GM12865 (cell line): ENCODE measurements around the gene NR1H4.

ENCODE experiments used
- DNase-seq: peaks from one replicate; pipeline ENCODE4 v3.0.0; 2010; ENCODE audit warnings: low read depth
- H3K4me3 ChIP-seq: 2 replicates; pipeline ENCODE4 v1.5.1; 2011; ENCODE audit warnings: mild to moderate bottlenecking, low read depth, low read length, control low read depth
- TF ChIP-seq, protein P1 (sequence below): IDR thresholded peaks from 2 replicates; pipeline ENCODE4 v1.5.1; 2011; ENCODE audit warnings: low read length, control low read depth, low read depth, inconsistent platforms; ENCODE audit not compliant: insufficient read depth; ENCODE audit errors: missing control alignments

The NR1H4 gene

DNA sequence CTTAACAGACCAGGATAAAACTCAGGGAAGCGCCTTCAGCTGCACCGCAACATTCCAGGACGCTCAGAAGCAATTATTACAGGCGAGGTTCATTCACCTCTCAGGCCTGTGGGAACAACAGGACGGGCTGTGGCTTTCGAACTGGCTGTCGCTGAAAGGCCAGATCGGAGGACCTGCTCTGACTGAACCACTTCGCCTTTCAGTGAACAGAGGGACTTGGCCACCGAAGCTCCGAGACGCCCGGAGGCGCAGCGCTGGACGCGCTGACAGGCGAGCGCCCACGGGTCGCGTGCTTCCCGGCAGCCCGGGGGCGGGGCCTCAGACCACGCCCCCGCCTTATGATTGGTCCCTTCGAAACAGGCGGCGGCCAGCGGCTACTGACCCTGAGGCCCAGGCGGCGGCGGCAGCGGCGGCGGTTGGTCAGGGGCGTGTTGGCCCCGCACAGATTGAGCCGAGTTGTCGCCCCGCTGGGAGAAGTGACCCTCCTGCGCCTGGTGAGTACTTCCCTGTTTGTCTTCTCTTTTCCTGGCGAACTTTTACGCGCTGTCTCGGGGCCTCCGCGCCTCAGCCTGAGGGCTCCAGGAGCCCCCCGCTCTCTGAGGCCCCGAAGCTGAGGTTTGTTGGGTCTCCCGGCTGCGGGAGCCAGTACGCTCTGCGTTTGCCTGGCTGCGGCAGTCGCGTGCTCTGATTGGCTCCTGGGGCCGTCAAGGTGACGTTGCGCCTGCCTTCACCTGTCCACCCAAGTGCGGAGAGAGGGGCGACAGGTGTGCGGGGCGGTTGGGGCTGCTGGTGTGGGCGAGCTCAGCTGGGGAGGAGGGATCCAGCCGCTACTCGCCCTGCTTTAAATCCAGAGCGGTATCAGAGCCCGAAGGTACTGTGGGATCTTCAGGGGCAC lies 99.9 kb downstream of the NR1H4 start, which contains the start of gene GAS2L3:
Gene GAS2L3 (plus strand): TSS at position 393 of the 895 bp plus-strand sequence. CDS start 21,221 bp downstream, outside the sequence.
- DNase-seq = peak; percentile 81
- peak within 1 kb of the TSS; percentile 61 for H3K4me3 ChIP-seq
- TF ChIP-seq, protein P1, sequence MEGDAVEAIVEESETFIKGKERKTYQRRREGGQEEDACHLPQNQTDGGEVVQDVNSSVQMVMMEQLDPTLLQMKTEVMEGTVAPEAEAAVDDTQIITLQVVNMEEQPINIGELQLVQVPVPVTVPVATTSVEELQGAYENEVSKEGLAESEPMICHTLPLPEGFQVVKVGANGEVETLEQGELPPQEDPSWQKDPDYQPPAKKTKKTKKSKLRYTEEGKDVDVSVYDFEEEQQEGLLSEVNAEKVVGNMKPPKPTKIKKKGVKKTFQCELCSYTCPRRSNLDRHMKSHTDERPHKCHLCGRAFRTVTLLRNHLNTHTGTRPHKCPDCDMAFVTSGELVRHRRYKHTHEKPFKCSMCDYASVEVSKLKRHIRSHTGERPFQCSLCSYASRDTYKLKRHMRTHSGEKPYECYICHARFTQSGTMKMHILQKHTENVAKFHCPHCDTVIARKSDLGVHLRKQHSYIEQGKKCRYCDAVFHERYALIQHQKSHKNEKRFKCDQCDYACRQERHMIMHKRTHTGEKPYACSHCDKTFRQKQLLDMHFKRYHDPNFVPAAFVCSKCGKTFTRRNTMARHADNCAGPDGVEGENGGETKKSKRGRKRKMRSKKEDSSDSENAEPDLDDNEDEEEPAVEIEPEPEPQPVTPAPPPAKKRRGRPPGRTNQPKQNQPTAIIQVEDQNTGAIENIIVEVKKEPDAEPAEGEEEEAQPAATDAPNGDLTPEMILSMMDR = no peak

GRCh38 chr12:100574187-100575074 lies 100.8 kb downstream of the NR1H4 start:
- H3K4me3 ChIP-seq = peak overlapping the region; percentile 61
- no peak for DNase-seq

DNA sequence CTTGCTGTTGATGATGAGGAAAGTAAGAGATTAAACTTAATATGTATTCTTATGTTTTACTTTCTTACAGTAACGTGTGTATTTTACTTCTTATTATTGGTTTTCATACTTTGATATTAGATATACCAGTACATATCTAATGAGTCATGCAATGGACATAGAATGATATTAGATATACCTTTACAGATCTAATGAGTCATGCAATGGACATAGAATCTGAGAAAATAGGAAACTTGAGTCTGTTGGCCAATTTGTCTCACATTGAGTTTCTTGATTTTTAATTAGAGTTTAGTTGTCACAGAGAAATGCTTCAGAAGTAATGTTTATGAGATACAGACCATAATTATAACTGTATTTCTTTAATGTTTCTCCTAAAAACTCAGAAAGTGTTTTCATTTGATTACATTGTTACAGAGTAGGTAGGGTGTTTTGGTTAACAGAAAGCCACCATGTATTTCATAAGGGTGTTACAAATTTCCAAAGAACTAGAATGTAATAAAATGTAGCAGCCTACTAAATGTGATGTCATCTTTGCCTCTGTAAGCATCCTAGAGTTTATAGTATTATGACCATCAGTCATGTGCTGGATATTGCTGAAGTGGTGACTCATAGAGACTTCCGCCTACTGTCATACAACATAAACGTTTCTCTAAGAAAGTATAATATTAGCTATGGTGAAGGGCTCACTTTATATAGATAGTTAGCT lies 102.8 kb downstream of the NR1H4 start:
- no peak overlapping the region for H3K4me3 ChIP-seq
- DNase-seq = no peak
- TF ChIP-seq, protein P1 = no peak

More at GRCh38 chr12:100574187-100575074, 100.8 kb downstream of the NR1H4 start:
- TF ChIP-seq, protein P1 = no peak

GRCh38 chr12:100578923-100579322 lies 105.3 kb downstream of the NR1H4 start:
- TF ChIP-seq, protein P1 = no peak
- DNase-seq = no peak
- H3K4me3 ChIP-seq = no peak overlapping the region

- DNase-seq = no peak
- TF ChIP-seq, protein P1 = no peak
Observed at GRCh38 chr12:100579844-100580243, 106.2 kb downstream of the NR1H4 start.

DNA sequence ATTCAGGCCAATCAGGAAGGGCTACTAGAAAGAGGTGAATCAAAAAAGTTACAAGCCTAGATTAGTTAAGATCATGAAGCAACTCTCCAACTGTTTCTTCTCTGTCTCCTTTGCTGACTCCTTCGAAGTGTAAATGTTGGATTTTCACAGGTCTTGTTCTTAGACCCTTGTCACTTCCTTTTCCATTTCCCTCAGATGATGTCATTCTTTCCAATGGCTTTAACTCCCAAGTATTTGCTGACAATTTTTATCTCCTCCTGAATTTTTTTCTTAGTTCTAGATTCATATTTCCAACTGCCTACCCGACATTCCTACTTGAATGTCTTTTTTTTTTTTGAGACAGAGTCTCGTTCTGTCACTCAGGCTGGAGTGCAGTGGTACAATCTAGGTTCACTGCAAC lies 110.6 kb downstream of the NR1H4 start:
- TF ChIP-seq, protein P1 = no peak
- no peak overlapping the region for H3K4me3 ChIP-seq
- no peak for DNase-seq

More at GRCh38 chr12:100579844-100580243, 106.2 kb downstream of the NR1H4 start:
- no peak overlapping the region for H3K4me3 ChIP-seq
